HL-60 (cell line): Measurements from ENCODE around the gene IFFO2.

Experiments
- DNase-seq, 2 experiments: peaks; one replicate each; pipeline ENCODE4 v3.0.0-alpha.2; 2010 to 2020; ENCODE audit warnings: low read depth in 1 of 2, low spot score in 1 of 2
- H3K27ac ChIP-seq: fragments of 250-450 bp; sonication (Bioruptor Pico); replicated peaks from 2 replicates; pipeline ENCODE4 v1.5.1; 2020; ENCODE audit warnings: mild to moderate bottlenecking, moderate library complexity
- H3K27me3 ChIP-seq: fragments of 250-450 bp; sonication (Bioruptor Pico); 2 replicates; pipeline ENCODE4 v1.5.1; 2021; ENCODE audit warnings: mild to moderate bottlenecking, moderate library complexity; ENCODE audit not compliant: insufficient read depth, poor library complexity, severe bottlenecking
- H3K4me3 ChIP-seq: replicated peaks from 2 replicates; pipeline ENCODE4 v1.5.1; 2011; ENCODE audit warnings: mild to moderate bottlenecking, control low read depth, low read length; ENCODE audit not compliant: insufficient read depth
- CTCF ChIP-seq: IDR thresholded peaks from one replicate; pipeline ENCODE4 v1.5.1; 2011; ENCODE audit warnings: low read length, control low read depth, inconsistent platforms; ENCODE audit not compliant: insufficient read depth
- GABPA ChIP-seq: IDR thresholded peaks from 2 replicates; pipeline ENCODE4 v1.6.1; 2012; ENCODE audit warnings: low read depth
- POLR2AphosphoS5 ChIP-seq: IDR thresholded peaks from 2 replicates; pipeline ENCODE4 v1.6.1; 2012; ENCODE audit warnings: low read depth
- REST ChIP-seq: IDR thresholded peaks from 2 replicates; pipeline ENCODE4 v1.6.1; 2012; ENCODE audit warnings: low read depth; ENCODE audit not compliant: insufficient replicate concordance
- SPI1 ChIP-seq: IDR thresholded peaks from 2 replicates; pipeline ENCODE4 v1.6.1; 2012; ENCODE audit warnings: low read depth, mild to moderate bottlenecking, borderline replicate concordance

Gene IFFO2

GRCh38 chr1:18899363-18900049, 57.0 kb downstream of the IFFO2 start:
- DNase-seq = no peak
- TF ChIP-seq SPI1 (peak; percentile 88), POLR2AphosphoS5 (no peak), GABPA (no peak), REST (no peak), CTCF (no peak)
- H3K27ac ChIP-seq = no peak overlapping the region

GRCh38 chr1:18898567-18898966, 57.9 kb downstream of the IFFO2 start:
- DNase-seq = no peak
- TF ChIP-seq REST (no peak), SPI1 (no peak), GABPA (no peak), POLR2AphosphoS5 (no peak), CTCF (no peak)
- no peak overlapping the region for H3K27ac ChIP-seq

More at GRCh38 chr1:18899363-18900049, 57.0 kb downstream of the IFFO2 start:
- Histone ChIP-seq H3K4me3 (no peak overlapping the region), H3K27me3 (no peaks in the 10 kb centered on the region)

GRCh38 chr1:18895317-18895716, 61.2 kb downstream of the IFFO2 start:
- H3K27me3 ChIP-seq = no peaks in the 10 kb centered on the region
- no peak overlapping the region for H3K4me3 ChIP-seq
- H3K27ac ChIP-seq = no peak overlapping the region
- no peak for DNase-seq
- TF ChIP-seq REST (no peak), SPI1 (no peak), POLR2AphosphoS5 (no peak), CTCF (no peak), GABPA (no peak)

More at GRCh38 chr1:18898567-18898966, 57.9 kb downstream of the IFFO2 start:
- Histone ChIP-seq H3K27me3 (no peaks in the 10 kb centered on the region), H3K4me3 (no peak overlapping the region)
